ENCODE results near the gene SOS1. TPM values are rescaled to one million over a fixed set of nuclear protein-coding genes. Genes with fewer than 3 reads are reported as not detected.

Gene SOS1
- total RNA-seq, 2 donors from 2014 or later = 13.7 to 67.6 TPM

DNA sequence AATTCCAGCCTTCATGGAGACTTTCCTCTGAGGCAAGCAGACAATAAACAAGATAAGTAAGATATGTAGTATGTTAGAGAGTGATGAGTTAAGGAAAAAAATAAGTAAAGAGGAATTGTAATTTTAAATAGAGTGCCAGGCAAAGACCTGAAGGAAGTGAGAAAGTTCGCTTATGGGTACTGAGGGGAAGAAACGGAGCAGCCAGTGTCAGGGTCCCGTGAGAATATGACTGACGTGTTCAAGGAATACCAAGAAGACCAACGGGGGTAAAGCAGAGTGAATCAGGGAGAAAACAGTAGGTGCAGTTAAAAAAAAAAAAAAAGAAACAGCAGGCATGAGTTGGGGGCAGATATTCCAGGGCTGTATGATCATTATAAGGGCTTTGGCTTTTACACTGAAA lies 186.1 kb downstream of the SOS1 start:
- TF ChIP-seq POLR2A (IDR thresholded peaks at IDR 0.05) = no peak
- TF ChIP-seq, protein P1, sequence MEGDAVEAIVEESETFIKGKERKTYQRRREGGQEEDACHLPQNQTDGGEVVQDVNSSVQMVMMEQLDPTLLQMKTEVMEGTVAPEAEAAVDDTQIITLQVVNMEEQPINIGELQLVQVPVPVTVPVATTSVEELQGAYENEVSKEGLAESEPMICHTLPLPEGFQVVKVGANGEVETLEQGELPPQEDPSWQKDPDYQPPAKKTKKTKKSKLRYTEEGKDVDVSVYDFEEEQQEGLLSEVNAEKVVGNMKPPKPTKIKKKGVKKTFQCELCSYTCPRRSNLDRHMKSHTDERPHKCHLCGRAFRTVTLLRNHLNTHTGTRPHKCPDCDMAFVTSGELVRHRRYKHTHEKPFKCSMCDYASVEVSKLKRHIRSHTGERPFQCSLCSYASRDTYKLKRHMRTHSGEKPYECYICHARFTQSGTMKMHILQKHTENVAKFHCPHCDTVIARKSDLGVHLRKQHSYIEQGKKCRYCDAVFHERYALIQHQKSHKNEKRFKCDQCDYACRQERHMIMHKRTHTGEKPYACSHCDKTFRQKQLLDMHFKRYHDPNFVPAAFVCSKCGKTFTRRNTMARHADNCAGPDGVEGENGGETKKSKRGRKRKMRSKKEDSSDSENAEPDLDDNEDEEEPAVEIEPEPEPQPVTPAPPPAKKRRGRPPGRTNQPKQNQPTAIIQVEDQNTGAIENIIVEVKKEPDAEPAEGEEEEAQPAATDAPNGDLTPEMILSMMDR (IDR thresholded peaks at IDR 0.05) = no peak
- Histone ChIP-seq H3K4me1 (no peaks in the 10 kb centered on the region), H3K27ac (no peak overlapping the region), H3K4me3 (no peak overlapping the region), H3K36me3 (replicated peaks in 1 of 2; ENCODE audit: insufficient read depth in 1 of 2, low read depth in 2 of 2) (no peaks in the 10 kb centered on the region), H3K9me3 (no peaks in the 10 kb centered on the region), H3K27me3 (no peaks in the 10 kb centered on the region)
- intact Hi-C loops (cut with DNase I) = no loop called here
- DNase-seq (no peak), ATAC-seq (no peak)
- 72 to 74% methylated on average over 5 of the region's 5 CpGs for whole genome bisulfite sequencing, 2 donors

GRCh38 chr2:38933653-38934052 lies 187.2 kb downstream of the SOS1 start:
- no peak overlapping the region for H3K27ac ChIP-seq
- ATAC-seq = no peak
- H3K9me3 ChIP-seq = no peaks in the 10 kb centered on the region
- H3K36me3 ChIP-seq (replicated peaks in 1 of 2; ENCODE audit: insufficient read depth in 1 of 2, low read depth in 2 of 2) = no peaks in the 10 kb centered on the region
- 93 to 96% methylated on average over 3 of the region's 3 CpGs for WGBS, 2 donors
- H3K4me3 ChIP-seq = no peak overlapping the region
- H3K27me3 ChIP-seq = no peaks in the 10 kb centered on the region
- TF ChIP-seq POLR2A (IDR thresholded peaks at IDR 0.05) = no peak
- TF ChIP-seq, protein P1 (IDR thresholded peaks at IDR 0.05) = no peak
- intact Hi-C loops (cut with DNase I) = no loop called here
- no peak for DNase-seq
- no peaks in the 10 kb centered on the region for H3K4me1 ChIP-seq

GRCh38 chr2:38932586-38932985 lies 188.3 kb downstream of the SOS1 start:
- WGBS, 2 donors = 38 to 40% methylated on average over 1 of the region's 1 CpG
- ATAC-seq (no peak), DNase-seq (no peak)
- no peak overlapping the region for H3K4me3 ChIP-seq
- no peaks in the 10 kb centered on the region for H3K9me3 ChIP-seq
- no peaks in the 10 kb centered on the region for H3K36me3 ChIP-seq (replicated peaks in 1 of 2; ENCODE audit: insufficient read depth in 1 of 2, low read depth in 2 of 2)
- no peaks in the 10 kb centered on the region for H3K4me1 ChIP-seq
- no peak overlapping the region for H3K27ac ChIP-seq
- H3K27me3 ChIP-seq = no peaks in the 10 kb centered on the region
- TF ChIP-seq POLR2A (IDR thresholded peaks at IDR 0.05) = no peak
- TF ChIP-seq, protein P1 (IDR thresholded peaks at IDR 0.05) = no peak
- intact Hi-C loops (cut with DNase I) = no loop called here

Small RNAs within 50 kb of the gene (small RNA-seq; reads per million reads assigned to genes)
- gene HSPE1P13 = not detected
- not detected for gene RF00019
- not detected for gene RN7SL96P
- not detected for gene RNU6-198P

Other genes starting within 250 kb of the SOS1 start
- 1 to 10 TPM; 4.9 to 6.5 TPM for gene DHX57, start 245.1 kb downstream of the SOS1 start, total RNA-seq
- gene MORN2, start 245.1 kb downstream of the SOS1 start, total RNA-seq = 10 to 100 TPM in 1 of 2 donors, 1 to 10 TPM in 1; 3.4 to 15.5 TPM
- gene ARHGEF33, start 231.2 kb downstream of the SOS1 start, total RNA-seq = 1 to 10 TPM in 1 of 2 donors, under 1 TPM in 1; 0.33 to 1.3 TPM
- under 1 TPM; 0.52 to 0.99 TPM for gene CDKL4, start 122.9 kb upstream of the SOS1 start, total RNA-seq